Effector CD4-positive, alpha-beta T cell (primary cell): ENCODE data around the gene DRG2.

Experiments
- DNase-seq: peaks from one replicate; pipeline ENCODE4 v3.0.0-alpha.2; 2020

Gene DRG2

GRCh38 chr17:18144855-18145254 lies 57.1 kb downstream of the DRG2 start:
- no peak for DNase-seq

GRCh38 chr17:18145811-18146210 lies 58.1 kb downstream of the DRG2 start:
- DNase-seq, result no peak

GRCh38 chr17:18146259-18146658 lies 58.5 kb downstream of the DRG2 start:
- DNase-seq, result no peak

DNA sequence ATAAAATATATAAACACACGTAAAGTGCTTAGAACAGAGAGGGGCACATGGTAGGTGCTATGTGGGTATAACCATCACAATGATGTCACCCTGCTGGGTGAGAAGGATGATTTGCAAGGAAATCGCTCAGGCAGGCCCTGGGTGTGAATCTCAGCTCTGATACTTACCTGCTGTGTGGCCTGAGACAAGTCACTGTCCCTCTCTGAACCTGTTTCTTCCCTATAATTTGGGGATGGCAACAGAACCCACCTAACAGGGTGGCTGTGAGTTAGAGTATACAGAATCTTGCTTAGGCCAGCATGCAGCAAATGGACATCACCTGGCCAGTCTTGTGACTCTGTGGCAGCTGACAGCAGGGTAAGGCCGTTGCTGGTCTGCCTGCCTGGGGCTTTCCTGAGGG lies 59.2 kb downstream of the DRG2 start:
- DNase-seq, result no peak

GRCh38 chr17:18148586-18148985 lies 60.8 kb downstream of the DRG2 start:
- DNase-seq, result no peak

DNA sequence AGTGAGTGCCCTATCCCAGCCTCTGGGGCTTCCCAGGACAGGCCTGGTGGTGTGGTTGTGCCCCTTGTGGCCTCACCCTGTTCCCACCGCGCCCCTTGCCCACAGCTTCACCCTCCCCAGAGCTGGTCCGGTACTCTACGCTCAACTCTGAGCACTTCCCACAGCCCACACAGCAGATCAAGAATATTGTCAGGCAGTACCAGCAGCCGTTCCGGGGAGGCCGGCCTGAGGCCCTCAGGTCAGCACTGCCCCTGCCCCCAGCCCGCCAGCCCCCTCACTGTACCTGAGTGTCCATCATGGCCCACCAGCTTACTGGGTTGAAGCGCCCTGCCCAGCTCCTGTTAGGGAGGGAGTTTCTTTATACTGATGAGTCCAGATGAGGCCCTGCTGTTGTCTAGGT lies 63.5 kb downstream of the DRG2 start:
- no peak for DNase-seq

DNA sequence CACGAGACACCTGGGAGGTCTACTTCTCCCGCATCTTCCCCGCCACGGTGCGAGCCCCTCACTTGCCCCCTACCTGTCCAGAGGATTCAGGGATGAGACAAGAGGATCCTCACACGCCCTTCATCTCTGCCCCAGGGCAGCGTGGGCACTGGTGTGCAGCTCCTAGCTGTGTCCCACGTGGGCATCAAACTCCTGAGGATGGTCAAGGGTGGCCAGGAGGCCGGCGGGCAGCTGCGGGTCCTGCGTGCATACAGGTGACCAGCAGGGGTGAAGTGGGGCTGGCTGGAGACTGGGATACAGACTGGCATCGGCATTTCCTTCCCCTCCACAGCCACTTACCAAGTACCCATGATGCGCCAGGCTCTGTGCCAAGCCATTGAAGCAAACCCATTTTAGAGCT lies 67.4 kb downstream of the DRG2 start:
- DNase-seq, result no peak

- DNase-seq, result no peak
Measured at GRCh38 chr17:18156171-18156975, 68.6 kb downstream of the DRG2 start.

DNA sequence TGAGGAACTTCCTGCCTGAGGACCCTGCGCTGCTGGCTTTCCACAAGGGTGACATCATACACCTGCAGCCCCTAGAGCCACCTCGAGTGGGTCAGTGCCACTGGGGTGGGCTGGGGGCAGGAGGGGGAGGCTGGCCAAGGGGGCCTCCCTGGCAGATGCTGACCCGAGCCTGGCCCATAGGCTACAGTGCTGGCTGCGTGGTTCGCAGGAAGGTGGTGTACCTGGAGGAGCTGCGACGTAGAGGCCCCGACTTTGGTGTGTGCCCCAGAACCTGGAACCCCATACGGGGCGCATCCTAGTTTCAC lies 69.2 kb downstream of the DRG2 start:
- DNase-seq, result no peak
